Upper lobe of left lung (tissue), 6 donors: Measurements from ENCODE around the gene CSNK1D. TPM values are rescaled to one million over a fixed set of nuclear protein-coding genes. Genes with fewer than 3 reads are reported as not detected.
"Not testable (repeated sequence)": the region's sequence is repeated elsewhere in the genome, so short reads cannot be mapped to it uniquely, and the experiment has no call there.

ENCODE experiments used
- ATAC-seq, 2 donors: fragments of 200-7000 bp; cut with Tn5 transposase; one replicate each; pipeline ENCODE4 v1.9.1; 2022; ENCODE audit warnings: mild to moderate bottlenecking in 2 of 2, moderate library complexity in 2 of 2; ENCODE audit not compliant: low FRiP score in 2 of 2
- DNase-seq, 2 donors: peaks; one replicate each; pipeline ENCODE4 v3.0.0-alpha.2; 2019 to 2020
- H3K27ac ChIP-seq, 4 donors: fragments of 200-600 bp; sonication (generic); one replicate each; pipeline ENCODE4 v1.5.1; 2016 to 2019
- H3K27me3 ChIP-seq, 4 donors: fragments of 200-600 bp; sonication (generic); one replicate each; pipeline ENCODE4 v1.5.1; 2017 to 2019
- H3K36me3 ChIP-seq, 4 donors: fragments of 200-600 bp; sonication (generic); one replicate each; pipeline ENCODE4 v1.5.1; 2016 to 2019
- H3K4me1 ChIP-seq, 4 donors: fragments of 200-600 bp; sonication (generic); one replicate each; pipeline ENCODE4 v1.5.1; 2018 to 2019
- H3K4me3 ChIP-seq, 4 donors: fragments of 200-600 bp; sonication (generic); one replicate each; pipeline ENCODE4 v1.5.1; 2017 to 2019; ENCODE audit warnings: mild to moderate bottlenecking in 2 of 4, moderate library complexity in 1 of 4
- H3K9me3 ChIP-seq, 4 donors: fragments of 200-600 bp; sonication (generic); one replicate each; pipeline ENCODE4 v1.5.1; 2018 to 2019
- CTCF ChIP-seq, 6 experiments: fragments of 450-650 bp in 4 of 6; fragments of 200-600 bp in 2 of 6; sonication (generic) in 2 of 6; IDR thresholded peaks; one replicate each; pipeline ENCODE4 v1.5.1; 2016 to 2019; ENCODE audit warnings: antibody characterized with exemption in 6 of 6
- EP300 ChIP-seq, 4 donors: sonication (generic); formaldehyde crosslinking; IDR thresholded peaks; one replicate each; pipeline ENCODE4 v1.5.1; 2017; ENCODE audit warnings: antibody characterized with exemption in 4 of 4, control low read depth in 2 of 4
- POLR2A ChIP-seq, 4 donors: fragments of 450-650 bp; IDR thresholded peaks; one replicate each; pipeline ENCODE4 v1.5.1; 2016 to 2017; ENCODE audit warnings: antibody characterized with exemption in 4 of 4, mild to moderate bottlenecking in 2 of 4
- POLR2AphosphoS5 ChIP-seq, 2 donors: sonication (generic); formaldehyde crosslinking; IDR thresholded peaks; one replicate each; pipeline ENCODE4 v1.5.1; 2017; ENCODE audit warnings: antibody characterized with exemption in 2 of 2
- WGBS, 2 donors: methylation state at CpG; one replicate each; pipeline ENCODE4 v1.1.5; 2017 to 2018; 5-methylcytosine and 5-hydroxymethylcytosine counted together
- total RNA-seq, 6 donors: library from RNA; depleted of rRNA in 4 of 6; stranded (reverse); fragments of >200 nt in 4 of 6; gene quantifications; one replicate each; pipeline versions ENCODE4 v1.1.0 to v1.2.1, GENCODE V29; 2016 to 2021
- donor health status: DM: no; HTN: no; CAD: no; lungs with moderate emphysema.
- donor health status: DM: no; HTN: yes; CAD: no; lungs with severe emphysema.

CSNK1D gene
- total RNA-seq, 6 donors from 2014 or later = 80.6 to 228 (median 152) TPM

DNA sequence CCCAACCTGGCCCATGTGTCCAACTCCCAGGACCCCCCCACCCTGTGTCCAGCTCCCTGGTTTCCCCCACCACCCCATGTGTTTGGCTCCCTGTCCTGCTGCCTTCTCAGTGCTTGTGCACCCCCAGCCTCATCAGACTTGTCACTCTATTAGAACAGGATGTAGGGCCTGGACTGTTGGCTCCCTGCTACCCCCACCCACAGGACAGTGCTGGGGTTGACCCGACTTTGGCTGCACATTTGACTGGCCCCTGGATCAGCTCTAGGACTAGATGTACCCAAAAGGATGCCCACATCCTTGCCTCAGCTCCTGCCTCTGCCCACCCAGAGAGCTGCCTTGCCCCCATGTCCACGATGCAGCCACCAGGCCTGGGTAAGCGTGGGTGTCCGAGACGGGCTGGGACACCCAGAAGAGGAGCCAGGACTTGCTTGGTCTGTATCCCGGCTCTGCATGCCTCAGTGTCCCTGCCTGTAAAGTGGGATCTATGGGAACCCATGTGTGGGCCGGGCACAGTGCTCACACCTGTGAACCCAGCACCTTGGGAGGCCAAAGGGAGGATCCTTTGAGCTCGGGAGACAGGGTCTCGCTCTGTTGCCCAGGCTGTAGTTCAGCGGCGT is 59.4 kb downstream of the CSNK1D start:
- peaks cover 44 to 60% (median 48%) of the 10 kb centered on the region in 4 donors for H3K4me1 ChIP-seq
- ATAC-seq = no peak

DNA sequence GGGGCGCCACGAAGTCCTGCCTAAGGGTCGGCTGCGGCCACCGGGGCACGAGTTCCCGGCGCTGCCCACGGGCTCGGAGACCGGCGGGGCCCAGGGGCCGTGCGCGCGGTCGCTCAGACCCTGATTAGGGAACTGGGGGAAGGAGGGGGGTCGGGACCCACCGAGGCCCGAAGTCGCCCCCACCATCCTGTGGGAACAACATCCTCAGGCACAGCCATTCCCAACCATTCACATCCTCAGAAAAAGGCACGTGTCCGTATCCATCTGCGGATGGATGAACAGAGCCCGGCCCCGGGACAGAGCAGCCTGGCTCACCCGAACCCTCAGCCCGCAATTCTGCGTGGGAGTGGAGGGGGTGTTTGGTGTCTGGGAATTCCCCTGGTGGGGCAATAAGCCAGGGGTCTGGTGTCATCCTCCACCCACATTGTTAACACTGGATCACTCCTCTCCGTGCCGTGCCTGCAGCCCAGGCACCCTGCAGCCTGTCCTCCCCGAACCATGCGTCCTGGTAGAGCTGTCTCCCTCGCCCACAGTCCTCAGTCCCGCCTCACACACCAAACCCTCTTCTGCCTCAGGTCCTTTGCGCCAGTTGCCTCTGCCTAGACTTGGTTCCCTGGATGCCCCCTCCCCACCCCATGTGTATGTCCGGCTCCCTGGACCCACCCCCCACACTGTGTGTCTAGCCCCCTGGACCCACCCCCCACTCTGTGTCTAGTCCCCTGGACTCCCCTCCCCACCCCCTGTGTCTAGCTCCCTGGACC is 60.1 kb downstream of the CSNK1D start:
- no peaks in the 10 kb centered on the region for H3K9me3 ChIP-seq
- no peaks in the 10 kb centered on the region for H3K27me3 ChIP-seq
- DNase-seq (peak in 1 of 2 donors; percentile 61), ATAC-seq (peak in 1 of 2 donors; percentile 65)
- peaks cover 42 to 56% (median 48%) of the 10 kb centered on the region in 4 donors for H3K4me1 ChIP-seq
- no peaks in the 10 kb centered on the region for H3K36me3 ChIP-seq
- TF ChIP-seq POLR2A (IDR thresholded peaks at IDR 0.05) = no peak
- peak in 1 of 2 donors; percentile 6 for TF ChIP-seq POLR2AphosphoS5 (IDR thresholded peaks at IDR 0.05)
- TF ChIP-seq EP300 (IDR thresholded peaks at IDR 0.05) = no peak
- TF ChIP-seq CTCF (IDR thresholded peaks at IDR 0.05) = no peak
- peak overlapping the region; percentile 77 to 93 (median 88) for H3K27ac ChIP-seq
- peak overlapping the region; percentile 63 to 97 (median 94) for H3K4me3 ChIP-seq
- 11 to 18% methylated on average over 14 to 31 of the region's 37 CpGs for WGBS, 2 donors

More for the DNA sequence above, 59.4 kb downstream of the CSNK1D start:
- no peaks in the 10 kb centered on the region for H3K36me3 ChIP-seq
- TF ChIP-seq POLR2A (IDR thresholded peaks at IDR 0.05) (no peak), POLR2AphosphoS5 (IDR thresholded peaks at IDR 0.05) (no peak), CTCF (IDR thresholded peaks at IDR 0.05) (no peak), EP300 (IDR thresholded peaks at IDR 0.05) (no peak)
- no peak overlapping the region for H3K4me3 ChIP-seq
- no peaks in the 10 kb centered on the region for H3K27me3 ChIP-seq
- 82 to 98% methylated on average over 6 to 11 of the region's 11 CpGs for WGBS, 2 donors
- H3K9me3 ChIP-seq = no peaks in the 10 kb centered on the region
- DNase-seq = no peak
- peak overlapping the region in 1 of 4 donors; percentile 97 for H3K27ac ChIP-seq

- Histone ChIP-seq H3K36me3 (no peaks in the 10 kb centered on the region), H3K27me3 (no peaks in the 10 kb centered on the region), H3K4me1 (peaks cover 39 to 50% (median 44%) of the 10 kb centered on the region in 4 donors), H3K27ac (peak within 1 kb of the TSS; percentile 77 to 93 (median 88)), H3K9me3 (no peaks in the 10 kb centered on the region), H3K4me3 (peak within 1 kb of the TSS; percentile 63 to 97 (median 94))
- TF ChIP-seq POLR2A (IDR thresholded peaks at IDR 0.05) = peak in 3 of 4 donors; percentile 16 to 70 (median 46)
- peak in 1 of 4 donors; percentile 20 for TF ChIP-seq EP300 (IDR thresholded peaks at IDR 0.05)
- TF ChIP-seq CTCF (IDR thresholded peaks at IDR 0.05) = peak in 5 of 6 experiments; percentile 17 to 83 (median 59)
- TF ChIP-seq POLR2AphosphoS5 (IDR thresholded peaks at IDR 0.05) = peak; percentile 66 to 80
- 0% methylated on average over 20 to 49 of the region's 116 CpGs for WGBS, 2 donors
- ATAC-seq = peak; percentile 79 to 93
- DNase-seq = peak; percentile 87 to 97
Measured at GRCh38 chr17:82212331-82213250, 60.9 kb downstream of the CSNK1D start, which contains the start of gene CCDC57. Gene CCDC57, minus strand, starts transcription at chr17:82212842. Its CDS starts 10,898 bp downstream, at chr17:82201944.

GRCh38 chr17:82210655-82211054 is 62.8 kb downstream of the CSNK1D start:
- ATAC-seq, DNase-seq, H3K27me3 ChIP-seq, H3K27ac ChIP-seq, H3K9me3 ChIP-seq, H3K4me3 ChIP-seq, H3K36me3 ChIP-seq: not testable (repeated sequence)
- WGBS, 2 donors = 90 to 93% methylated on average over 11 of the region's 11 CpGs
- peaks cover 29 to 42% (median 34%) of the 10 kb centered on the region in 4 donors for H3K4me1 ChIP-seq
